SK-N-SH treated with all-trans-retinoic acid at 6 μM for 48 hours (cell line): ENCODE measurements around the gene NFYC.

Experiments
- ATAC-seq: fragments of 200-7000 bp; cut with Tn5 transposase; 3 replicates; pipeline ENCODE4 v1.9.1; 2020; ENCODE audit warnings: mild to moderate bottlenecking, moderate library complexity
- ARNTL ChIP-seq: fragments of 450-650 bp; formaldehyde crosslinking; IDR thresholded peaks from 2 replicates; pipeline ENCODE4 v1.5.0; 2020; ENCODE audit warnings: low read depth, mild to moderate bottlenecking, moderate library complexity, borderline replicate concordance
- BACH2 ChIP-seq: fragments of 250-450 bp; sonication (Bioruptor Pico); IDR thresholded peaks from 2 replicates; pipeline ENCODE4 v1.9.0; 2021; ENCODE audit warnings: mild to moderate bottlenecking, borderline replicate concordance
- CREB5 ChIP-seq: fragments of 250-450 bp; sonication (Bioruptor Pico); IDR thresholded peaks from 2 replicates; pipeline ENCODE4 v1.5.1; 2020; ENCODE audit warnings: low read depth, mild to moderate bottlenecking, moderate library complexity
- CSDC2 ChIP-seq: fragments of 250-450 bp; sonication (Bioruptor Pico); IDR thresholded peaks from 2 replicates; pipeline ENCODE4 v1.5.0; 2020; ENCODE audit warnings: mild to moderate bottlenecking, moderate library complexity
- CSRNP3 ChIP-seq: fragments of 250-450 bp; sonication (Bioruptor Pico); IDR thresholded peaks from 2 replicates; pipeline ENCODE4 v1.5.1; 2021; ENCODE audit warnings: mild to moderate bottlenecking, moderate library complexity
- ESRRG ChIP-seq: fragments of 250-450 bp; sonication (Bioruptor Pico); IDR thresholded peaks from 2 replicates; pipeline ENCODE4 v1.6.1; 2021; ENCODE audit warnings: mild to moderate bottlenecking
- GLIS3 ChIP-seq: fragments of 250-450 bp; sonication (Bioruptor Pico); IDR thresholded peaks from 2 replicates; pipeline ENCODE4 v1.5.0; 2020; ENCODE audit warnings: mild to moderate bottlenecking, moderate library complexity
- ISL1 ChIP-seq: fragments of 250-450 bp; sonication (Bioruptor Pico); IDR thresholded peaks from 2 replicates; pipeline ENCODE4 v2.1.2; 2022; ENCODE audit warnings: mild to moderate bottlenecking, moderate library complexity
- PATZ1 ChIP-seq: fragments of 250-450 bp; sonication (Bioruptor Pico); IDR thresholded peaks from 2 replicates; pipeline ENCODE4 v1.8.0; 2020; ENCODE audit warnings: mild to moderate bottlenecking, moderate library complexity, borderline replicate concordance
- POU6F1 ChIP-seq: fragments of 250-450 bp; sonication (Bioruptor Pico); IDR thresholded peaks from 2 replicates; pipeline ENCODE4 v1.8.0; 2021; ENCODE audit warnings: low read depth, mild to moderate bottlenecking, moderate library complexity, borderline replicate concordance
- PPARA ChIP-seq: fragments of 250-450 bp; sonication (Bioruptor Pico); IDR thresholded peaks from 2 replicates; pipeline ENCODE4 v1.5.0; 2020; ENCODE audit warnings: mild to moderate bottlenecking, borderline replicate concordance
- RARB ChIP-seq: fragments of 250-450 bp; sonication (Bioruptor Pico); IDR thresholded peaks from 2 replicates; pipeline ENCODE4 v1.8.0; 2021; ENCODE audit warnings: mild to moderate bottlenecking, moderate library complexity
- SNAI2 ChIP-seq: fragments of 250-450 bp; sonication (Bioruptor Pico); IDR thresholded peaks from 2 replicates; pipeline ENCODE4 v1.5.0; 2020; ENCODE audit warnings: mild to moderate bottlenecking, moderate library complexity
- TCF4 ChIP-seq: fragments of 250-450 bp; sonication (Bioruptor Pico); IDR thresholded peaks from 2 replicates; pipeline ENCODE4 v1.8.0; 2021; ENCODE audit warnings: mild to moderate bottlenecking, moderate library complexity, borderline replicate concordance
- TSHZ2 ChIP-seq: fragments of 250-450 bp; sonication (Bioruptor Pico); IDR thresholded peaks from 2 replicates; pipeline ENCODE4 v1.5.0; 2020; ENCODE audit warnings: mild to moderate bottlenecking, moderate library complexity
- ZC3H10 ChIP-seq: fragments of 250-450 bp; sonication (Bioruptor Pico); IDR thresholded peaks from 2 replicates; pipeline ENCODE4 v1.5.1; 2021; ENCODE audit warnings: mild to moderate bottlenecking, moderate library complexity
- ZFP3 ChIP-seq: fragments of 250-450 bp; sonication (Bioruptor Pico); IDR thresholded peaks from 2 replicates; pipeline ENCODE4 v1.5.0; 2020; ENCODE audit warnings: mild to moderate bottlenecking, moderate library complexity
- ZFP30 ChIP-seq: fragments of 450-650 bp; formaldehyde crosslinking; IDR thresholded peaks from 2 replicates; pipeline ENCODE4 v1.5.0; 2022; ENCODE audit warnings: mild to moderate bottlenecking, moderate library complexity
- ZNF565 ChIP-seq: fragments of 450-650 bp; formaldehyde crosslinking; conservative IDR thresholded peaks from 2 replicates; pipeline ENCODE4 v1.5.0; 2020; ENCODE audit warnings: low read depth, mild to moderate bottlenecking, moderate library complexity
- ZNF70 ChIP-seq: fragments of 450-650 bp; formaldehyde crosslinking; IDR thresholded peaks from 2 replicates; pipeline ENCODE4 v1.5.0; 2020; ENCODE audit warnings: mild to moderate bottlenecking, moderate library complexity
- ZNF8 ChIP-seq: fragments of 450-650 bp; formaldehyde crosslinking; IDR thresholded peaks from 2 replicates; pipeline ENCODE4 v1.5.0; 2020; ENCODE audit warnings: mild to moderate bottlenecking, moderate library complexity

NFYC gene

GRCh38 chr1:40661678-40662077 lies 29.8 kb upstream of the NFYC start:
- ATAC-seq = no peak
- TF ChIP-seq PATZ1 (CRISPR knock-in tag) (no peak), TSHZ2 (no peak), GLIS3 (CRISPR knock-in tag) (no peak), POU6F1 (CRISPR knock-in tag) (no peak), RARB (no peak), ISL1 (no peak), ESRRG (CRISPR knock-in tag) (no peak), ARNTL (no peak), CSDC2 (no peak), CSRNP3 (CRISPR knock-in tag) (no peak), ZFP30 (CRISPR knock-in tag) (no peak), ZNF8 (no peak), TCF4 (no peak), CREB5 (CRISPR knock-in tag) (no peak), ZC3H10 (CRISPR knock-in tag) (no peak), ZNF565 (no peak), ZNF70 (CRISPR knock-in tag) (no peak), BACH2 (no peak), SNAI2 (CRISPR knock-in tag) (no peak), PPARA (CRISPR knock-in tag) (no peak)
- TF ChIP-seq, all 23 proteins: peak for 0

- ATAC-seq = no peak
- TF ChIP-seq GLIS3 (CRISPR knock-in tag) (no peak), ZNF565 (no peak), RARB (no peak), PPARA (CRISPR knock-in tag) (no peak), CSRNP3 (CRISPR knock-in tag) (no peak), TCF4 (no peak), CSDC2 (no peak), ZFP3 (CRISPR knock-in tag) (no peak), ZNF8 (no peak), ARNTL (no peak), PATZ1 (CRISPR knock-in tag) (no peak)
Measured at GRCh38 chr1:40662151-40662550, 29.4 kb upstream of the NFYC start.
